ENCODE results near the gene GPR158.

Gene GPR158

DNA sequence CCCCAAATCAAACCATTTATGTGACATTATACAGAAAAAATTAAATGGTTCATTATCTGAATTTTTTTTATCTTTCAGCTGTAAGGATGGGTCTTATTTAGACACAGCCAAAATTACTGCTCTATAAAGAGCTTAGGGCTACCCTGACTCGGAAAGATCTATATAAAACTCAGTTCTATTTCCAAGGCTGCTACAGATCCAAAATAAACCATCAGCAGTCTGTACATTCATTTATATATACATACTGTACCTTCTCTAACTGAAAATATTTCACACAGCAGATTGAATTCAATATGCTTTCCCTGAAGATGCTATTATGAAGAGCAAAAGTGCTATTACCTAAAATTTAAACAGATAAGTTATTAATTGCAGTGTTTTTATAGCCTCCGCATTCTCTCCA is 471.6 kb downstream of the GPR158 start:
- H3K9me3 ChIP-seq (ENCODE audit: insufficient read depth, low read length) = no peaks in the 10 kb centered on the region
- no peaks in the 10 kb centered on the region for H3K79me2 ChIP-seq (ENCODE audit: insufficient read depth, low read length)
- no peaks in the 10 kb centered on the region for H3F3A ChIP-seq (ENCODE audit: insufficient read depth)
- H2AFZ ChIP-seq (ENCODE audit: low read depth, low read length, severe bottlenecking) = no peak overlapping the region
- H3K4me2 ChIP-seq (ENCODE audit: low read depth, low read length, poor library complexity, severe bottlenecking) = no peak overlapping the region
- no peak overlapping the region for H3K9ac ChIP-seq (ENCODE audit: low read length)
- no peak overlapping the region for H3K4me3 ChIP-seq (ENCODE audit: insufficient read depth, low read length, poor library complexity, severe bottlenecking)
- H3K27ac ChIP-seq (ENCODE audit: low read depth, low read length) = no peak overlapping the region
- H3K9me2 ChIP-seq (replicated peaks; ENCODE audit: insufficient read depth, low read length) = no peaks in the 10 kb centered on the region
- TF ChIP-seq, protein P1, sequence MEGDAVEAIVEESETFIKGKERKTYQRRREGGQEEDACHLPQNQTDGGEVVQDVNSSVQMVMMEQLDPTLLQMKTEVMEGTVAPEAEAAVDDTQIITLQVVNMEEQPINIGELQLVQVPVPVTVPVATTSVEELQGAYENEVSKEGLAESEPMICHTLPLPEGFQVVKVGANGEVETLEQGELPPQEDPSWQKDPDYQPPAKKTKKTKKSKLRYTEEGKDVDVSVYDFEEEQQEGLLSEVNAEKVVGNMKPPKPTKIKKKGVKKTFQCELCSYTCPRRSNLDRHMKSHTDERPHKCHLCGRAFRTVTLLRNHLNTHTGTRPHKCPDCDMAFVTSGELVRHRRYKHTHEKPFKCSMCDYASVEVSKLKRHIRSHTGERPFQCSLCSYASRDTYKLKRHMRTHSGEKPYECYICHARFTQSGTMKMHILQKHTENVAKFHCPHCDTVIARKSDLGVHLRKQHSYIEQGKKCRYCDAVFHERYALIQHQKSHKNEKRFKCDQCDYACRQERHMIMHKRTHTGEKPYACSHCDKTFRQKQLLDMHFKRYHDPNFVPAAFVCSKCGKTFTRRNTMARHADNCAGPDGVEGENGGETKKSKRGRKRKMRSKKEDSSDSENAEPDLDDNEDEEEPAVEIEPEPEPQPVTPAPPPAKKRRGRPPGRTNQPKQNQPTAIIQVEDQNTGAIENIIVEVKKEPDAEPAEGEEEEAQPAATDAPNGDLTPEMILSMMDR (IDR thresholded peaks at IDR 0.05; ENCODE audit: insufficient read depth, low read length, poor library complexity, severe bottlenecking) = no peak
- TF ChIP-seq EZH2phosphoT487 (conservative IDR thresholded peaks at IDR 0.05; ENCODE audit: low read length) = no peak
- H4K20me1 ChIP-seq (ENCODE audit: low read depth, low read length) = no peaks in the 10 kb centered on the region
- no peaks in the 10 kb centered on the region for H3K36me3 ChIP-seq (ENCODE audit: low read length)
- H3K27me3 ChIP-seq (ENCODE audit: low read length) = no peaks in the 10 kb centered on the region

DNA sequence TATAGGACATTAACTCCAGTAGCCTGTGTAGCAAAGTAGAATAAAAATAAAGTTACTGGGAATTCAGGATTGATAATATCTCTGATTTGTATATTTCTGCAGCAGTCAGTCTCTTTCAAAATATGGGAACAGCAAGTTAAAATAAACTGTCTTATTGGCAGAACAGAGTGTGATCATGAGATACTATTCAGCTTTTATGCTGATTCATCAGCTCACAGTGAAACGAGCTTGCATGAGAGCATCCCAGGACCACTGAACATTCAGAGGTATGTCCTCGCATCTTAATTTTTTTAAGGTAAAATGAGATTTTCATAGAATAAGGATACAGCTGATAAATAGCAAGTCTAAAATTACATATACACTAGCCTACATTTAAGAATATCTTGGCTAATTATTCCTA is 476.7 kb downstream of the GPR158 start:
- Histone ChIP-seq H3K79me2 (ENCODE audit: insufficient read depth, low read length) (no peaks in the 10 kb centered on the region), H3K36me3 (ENCODE audit: low read length) (no peaks in the 10 kb centered on the region), H3K9ac (ENCODE audit: low read length) (no peak overlapping the region), H3K4me2 (ENCODE audit: low read depth, low read length, poor library complexity, severe bottlenecking) (no peak overlapping the region), H2AFZ (ENCODE audit: low read depth, low read length, severe bottlenecking) (no peak overlapping the region), H4K20me1 (ENCODE audit: low read depth, low read length) (no peaks in the 10 kb centered on the region), H3K27ac (ENCODE audit: low read depth, low read length) (no peak overlapping the region), H3K27me3 (ENCODE audit: low read length) (no peaks in the 10 kb centered on the region), H3F3A (ENCODE audit: insufficient read depth) (no peaks in the 10 kb centered on the region), H3K9me2 (replicated peaks; ENCODE audit: insufficient read depth, low read length) (no peaks in the 10 kb centered on the region), H3K4me3 (ENCODE audit: insufficient read depth, low read length, poor library complexity, severe bottlenecking) (no peak overlapping the region), H3K9me3 (ENCODE audit: insufficient read depth, low read length) (no peaks in the 10 kb centered on the region)
- TF ChIP-seq, protein P1 (IDR thresholded peaks at IDR 0.05; ENCODE audit: insufficient read depth, low read length, poor library complexity, severe bottlenecking) = no peak
- TF ChIP-seq EZH2phosphoT487 (conservative IDR thresholded peaks at IDR 0.05; ENCODE audit: low read length) = no peak
